GM20431 (cell line): ENCODE results near the gene LPAR3.

Source experiments
- in situ Hi-C: fragments of 300-500 bp; cut with MseI, MboI; formaldehyde crosslinking; loops from one replicate; pipeline ENCODE4 v1.15.0; 2020; ENCODE audit warnings: low sequenced_read_pairs; ENCODE audit not compliant: unreplicated experiment

LPAR3 gene

DNA sequence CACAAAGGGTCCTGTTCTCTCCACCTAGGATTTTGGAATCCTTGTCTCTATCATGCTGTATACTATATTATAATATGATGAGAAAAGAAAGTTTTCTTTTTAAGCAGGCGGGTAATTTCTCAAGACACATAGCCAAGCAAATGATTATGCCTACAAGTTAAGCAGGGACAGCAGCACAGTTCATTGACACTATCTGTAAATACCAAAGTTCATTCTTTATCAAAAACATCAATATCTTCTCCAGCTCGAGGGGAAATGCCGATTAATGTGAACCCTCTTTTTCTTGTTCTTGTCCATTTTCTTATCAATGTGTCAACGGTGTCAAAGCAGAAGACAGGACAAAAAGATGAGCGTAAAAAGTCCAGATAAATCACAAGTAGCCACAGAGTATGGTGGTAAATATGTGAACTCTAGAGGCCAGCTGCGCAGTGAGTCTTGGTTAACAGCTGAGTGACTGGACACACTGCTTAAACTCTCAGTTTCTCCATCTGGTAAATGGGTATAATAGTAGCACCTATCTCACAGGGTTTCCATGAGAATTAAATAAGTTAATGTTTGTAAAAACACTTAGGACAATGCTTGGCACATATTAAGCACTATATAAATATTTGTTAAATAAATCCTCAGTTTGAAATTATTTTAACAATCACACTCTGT is 30.9 kb downstream of the LPAR3 start:
- in situ Hi-C loops, result no loop called here

DNA sequence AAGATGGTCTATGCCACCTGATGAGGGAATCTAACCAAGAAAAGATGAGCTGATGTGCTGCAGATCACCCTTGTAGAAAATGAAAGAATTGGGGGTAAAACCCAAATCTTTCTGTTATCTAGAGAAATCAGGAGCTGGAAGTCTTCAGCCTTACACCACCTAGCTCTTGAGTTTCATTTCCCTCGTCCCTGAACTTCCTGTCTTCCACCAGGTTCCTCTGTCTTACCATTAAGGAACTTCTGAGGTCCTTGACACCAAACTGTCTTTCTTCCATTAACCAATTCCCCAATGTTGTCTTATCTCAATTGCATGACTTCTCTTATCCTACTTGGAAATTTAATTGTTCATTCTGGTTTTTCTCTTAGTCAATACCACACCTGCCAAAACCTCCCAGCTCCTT is 31.5 kb downstream of the LPAR3 start:
- in situ Hi-C loops, result no loop called here

- in situ Hi-C loops, result no loop called here
These were observed 33.1 kb downstream of the LPAR3 start for GRCh38 chr1:84859866-84860265.

DNA sequence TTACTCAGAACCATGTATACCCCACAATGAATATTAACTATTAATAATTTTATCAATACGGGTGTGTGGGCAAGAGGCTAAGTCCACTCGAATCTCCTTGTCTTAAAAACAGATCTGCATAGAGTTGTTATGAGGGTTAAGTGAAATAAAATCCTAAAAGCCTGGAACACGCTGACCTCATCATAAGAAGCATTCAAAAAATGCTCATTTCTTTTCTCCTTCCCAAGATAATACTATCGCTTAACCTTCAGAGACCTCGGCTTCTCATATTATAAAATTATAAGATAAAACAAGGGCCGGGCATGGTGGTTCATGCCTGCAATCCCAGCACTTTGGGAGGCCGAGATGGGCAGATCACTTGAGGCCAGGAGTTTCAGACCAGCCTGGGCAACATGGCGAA is 35.1 kb downstream of the LPAR3 start:
- in situ Hi-C loops, result no loop called here

- in situ Hi-C loops, result no loop called here
These were observed 36.2 kb downstream of the LPAR3 start for GRCh38 chr1:84856726-84857270.

GRCh38 chr1:84855691-84856630 is 37.0 kb downstream of the LPAR3 start:
- in situ Hi-C loops, result no loop called here

GRCh38 chr1:84855168-84855567 is 37.8 kb downstream of the LPAR3 start:
- in situ Hi-C loops, result no loop called here

DNA sequence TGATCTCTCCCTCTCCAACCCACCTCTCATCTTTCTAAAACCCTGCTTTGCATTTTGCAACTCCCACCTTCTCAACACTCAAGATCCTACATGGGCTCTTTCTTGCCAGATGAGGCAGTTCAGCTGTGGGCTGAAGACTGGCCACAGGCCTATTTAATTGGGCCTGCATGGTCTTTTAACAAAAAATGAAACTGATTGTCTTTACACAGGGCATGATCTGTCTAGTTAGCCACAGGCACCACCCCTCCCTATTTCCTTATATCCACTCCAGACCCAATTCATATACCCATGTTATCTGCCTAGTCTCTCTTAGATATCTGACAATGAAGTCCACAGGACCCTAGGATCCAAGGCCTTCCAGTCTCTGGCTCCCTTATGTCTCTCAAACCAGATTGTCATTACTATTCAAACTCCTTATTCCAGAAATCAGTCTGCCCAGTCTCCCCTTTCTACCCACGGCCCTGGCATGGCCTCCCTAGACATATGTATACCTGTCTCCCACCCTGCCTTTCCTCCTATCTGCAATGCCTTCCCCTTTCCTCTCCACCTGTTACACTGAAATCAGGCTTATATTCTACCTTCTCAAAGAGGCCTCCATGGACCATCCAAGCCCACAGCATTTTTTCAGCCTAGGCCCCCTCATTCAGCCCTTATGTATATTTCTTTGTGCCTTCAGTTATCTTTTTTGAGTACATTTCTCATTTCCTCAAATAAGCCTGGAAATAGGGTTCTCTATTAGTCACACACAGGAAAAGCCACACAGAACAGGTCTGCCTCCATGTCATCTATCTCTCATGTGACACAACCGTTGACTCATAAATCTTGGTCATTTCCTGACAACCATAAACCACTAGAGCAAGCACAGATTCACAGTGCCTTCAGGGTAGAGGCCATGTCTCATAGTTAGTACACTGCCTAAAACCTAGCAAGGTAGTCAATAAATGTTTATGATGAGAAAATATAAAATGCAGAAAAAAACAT is 39.0 kb downstream of the LPAR3 start:
- in situ Hi-C loops, result no loop called here

DNA sequence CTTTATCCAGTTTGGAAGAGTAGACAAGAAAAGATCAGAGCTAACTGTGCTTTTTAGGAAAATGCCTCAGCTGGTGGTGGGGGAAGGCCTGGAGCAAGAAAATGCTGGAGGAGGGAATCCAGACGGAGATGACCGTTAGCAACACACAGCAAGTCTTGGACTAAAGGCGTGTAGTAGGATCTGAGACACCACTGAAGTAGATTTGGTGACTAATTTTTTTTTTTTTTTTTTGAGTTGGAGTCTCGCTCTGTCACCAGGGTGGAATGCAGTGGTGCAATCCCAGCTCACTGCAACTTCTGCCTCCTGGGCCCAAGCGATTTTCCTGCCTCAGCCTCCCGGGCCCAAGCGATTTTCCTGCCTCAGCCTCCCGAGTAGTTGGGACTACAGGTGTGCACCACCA is 41.2 kb downstream of the LPAR3 start:
- in situ Hi-C loops, result no loop called here

DNA sequence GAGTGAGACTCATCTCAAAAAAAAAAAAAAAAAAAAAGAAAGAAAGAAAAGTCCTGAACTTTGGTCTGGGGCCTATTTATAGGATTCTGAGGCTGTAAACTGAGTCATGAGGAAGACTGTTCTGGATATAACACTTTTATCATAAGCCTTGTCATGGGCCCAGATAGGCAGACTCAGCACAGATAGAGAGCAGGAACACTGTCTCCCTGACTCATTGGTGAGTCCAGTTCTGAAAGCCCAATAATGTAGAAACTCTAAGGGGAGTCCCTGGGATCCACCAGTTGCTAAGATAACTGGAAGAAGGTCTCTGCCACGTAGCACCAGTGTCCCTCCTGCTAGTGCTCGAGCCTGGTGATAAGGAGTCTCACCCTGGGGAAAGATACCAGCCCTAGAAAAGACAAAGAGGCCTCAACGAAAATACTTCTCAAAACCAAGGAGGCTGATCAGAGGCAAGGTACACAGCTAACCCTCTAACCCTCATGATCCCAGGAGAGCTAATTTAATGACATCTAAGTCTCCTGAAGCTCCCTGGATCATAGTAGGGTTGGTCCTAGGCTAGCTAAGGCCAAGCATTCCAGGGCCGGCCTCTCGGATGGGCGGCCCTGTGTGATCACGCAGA is 43.5 kb downstream of the LPAR3 start:
- in situ Hi-C loops, result no loop called here

DNA sequence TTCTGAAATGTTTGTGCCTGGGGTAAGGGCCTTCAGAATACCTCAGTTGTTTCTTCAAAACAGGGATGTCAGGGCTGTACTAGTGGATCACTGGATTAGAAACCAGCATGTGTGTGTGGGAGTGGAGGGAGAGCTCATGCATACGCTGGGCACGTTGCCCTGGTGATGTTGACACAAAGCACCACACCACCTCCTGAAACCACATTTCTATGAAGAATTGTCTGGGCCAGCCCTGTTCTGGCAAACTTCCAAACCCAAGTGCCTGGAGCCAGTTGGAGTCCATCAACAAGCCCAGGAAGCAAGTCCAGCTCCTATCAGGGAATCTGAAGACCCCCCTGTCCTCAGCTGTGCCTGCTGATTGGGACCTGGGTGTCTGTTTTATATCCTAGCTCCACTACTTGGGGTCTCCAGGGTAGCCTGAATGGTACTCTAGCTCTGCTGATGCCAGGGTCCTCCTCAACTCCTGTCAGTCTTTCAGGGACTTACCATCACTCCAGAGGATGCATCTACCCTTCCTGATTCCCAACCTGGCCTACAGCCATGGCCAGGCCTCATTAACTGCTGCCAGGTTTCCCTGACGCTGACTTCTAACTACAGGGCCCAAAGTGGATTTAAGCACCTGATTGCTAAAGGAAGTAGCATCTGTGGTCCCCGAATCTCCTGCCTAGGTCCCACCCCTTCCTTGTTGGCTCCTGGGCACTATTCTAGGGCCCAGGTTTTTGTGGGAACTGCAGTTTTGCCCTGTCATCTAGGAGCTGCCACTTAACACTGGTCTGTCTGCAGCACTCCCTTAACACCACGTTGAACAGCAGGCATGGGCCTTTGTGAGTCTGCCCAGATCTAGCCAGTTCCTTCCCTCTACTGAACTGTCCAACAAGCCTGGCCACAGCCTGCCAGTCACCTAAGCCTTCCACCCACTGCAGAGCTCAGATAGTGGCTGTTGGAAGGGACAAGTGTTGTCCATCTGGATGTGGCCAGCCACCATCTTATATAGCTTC is 45.5 kb downstream of the LPAR3 start:
- in situ Hi-C loops, result no loop called here

DNA sequence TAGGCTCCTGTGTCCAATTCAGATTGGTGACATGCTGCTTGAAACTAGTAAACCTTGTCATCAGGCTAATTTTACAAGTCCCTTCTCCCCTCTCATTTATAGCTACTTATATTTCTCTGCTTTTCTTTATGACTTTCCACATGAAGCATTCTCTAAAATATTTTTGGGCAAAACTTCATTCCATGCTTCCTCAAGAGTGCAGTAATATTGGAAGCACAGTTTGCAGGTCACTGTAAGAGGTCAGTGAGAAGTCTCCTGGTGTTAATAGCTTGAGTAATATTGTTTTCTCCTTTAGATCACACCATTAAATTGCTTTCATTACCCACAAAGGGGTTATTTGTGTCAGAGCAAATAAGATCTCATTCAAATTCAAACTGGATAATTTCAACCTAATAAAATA is 46.6 kb downstream of the LPAR3 start:
- in situ Hi-C loops, result no loop called here

DNA sequence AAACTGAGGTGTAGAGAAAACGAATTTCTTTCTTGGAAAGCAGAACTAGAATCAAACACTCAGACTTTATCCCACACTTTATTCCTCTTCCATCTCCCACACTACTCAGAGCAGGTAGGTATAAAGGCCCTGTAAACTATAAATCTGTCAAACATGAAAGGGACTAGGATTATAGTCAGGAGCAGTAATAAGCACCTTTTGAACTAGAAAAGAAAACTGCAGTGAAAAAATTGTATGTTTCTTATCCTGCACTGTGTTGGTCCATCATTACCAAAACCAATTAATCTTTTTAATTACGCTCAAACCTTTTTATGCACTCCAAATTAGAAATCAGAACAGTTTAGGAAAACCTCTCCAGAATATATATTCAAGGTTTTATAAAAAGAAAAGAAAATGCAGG is 47.6 kb downstream of the LPAR3 start:
- in situ Hi-C loops, result no loop called here

GRCh38 chr1:84844094-84844493 is 48.9 kb downstream of the LPAR3 start:
- in situ Hi-C loops, result no loop called here

DNA sequence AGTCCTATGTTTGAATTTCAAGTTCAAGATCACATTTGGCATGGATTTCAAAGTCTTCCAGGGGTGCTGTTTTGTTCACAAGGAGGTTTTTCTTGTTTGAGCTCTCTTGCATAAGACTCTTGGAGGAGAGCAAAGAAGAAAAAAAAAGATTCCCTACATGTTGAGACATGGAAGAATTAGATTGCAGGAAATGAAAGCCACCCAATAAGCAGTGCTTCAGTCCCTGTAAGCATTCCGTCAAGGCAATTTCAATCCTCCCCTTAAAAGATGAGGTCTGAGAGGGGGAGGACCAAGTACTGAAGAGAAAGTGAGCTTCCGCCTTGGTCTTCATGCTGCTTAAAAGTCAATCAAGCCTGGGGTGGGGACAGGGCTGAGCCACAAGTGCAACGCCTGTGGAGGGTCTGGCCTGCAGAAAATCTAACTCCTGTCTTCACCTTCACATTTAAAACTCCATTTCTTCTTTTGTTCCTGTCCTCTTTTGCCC is 50.2 kb downstream of the LPAR3 start:
- in situ Hi-C loops, result no loop called here

DNA sequence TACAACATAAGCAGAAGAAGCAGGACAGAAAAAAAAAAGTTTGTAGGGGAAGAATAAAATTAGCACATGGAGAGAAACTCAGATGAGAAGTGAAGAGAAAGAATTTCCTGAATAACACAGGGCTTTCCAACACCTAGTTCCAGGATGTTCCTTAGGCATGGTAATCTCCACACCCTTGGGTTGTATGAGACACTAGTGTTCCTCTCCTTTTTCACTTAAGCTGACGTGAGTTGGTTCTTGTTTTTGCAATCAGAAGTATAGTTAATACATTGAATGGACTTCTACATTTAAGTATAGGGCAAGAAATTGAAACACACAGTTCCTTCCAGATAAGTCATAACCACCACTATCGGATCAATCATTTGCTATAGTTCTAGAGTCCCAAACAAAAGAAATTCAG is 51.0 kb downstream of the LPAR3 start:
- in situ Hi-C loops, result no loop called here

DNA sequence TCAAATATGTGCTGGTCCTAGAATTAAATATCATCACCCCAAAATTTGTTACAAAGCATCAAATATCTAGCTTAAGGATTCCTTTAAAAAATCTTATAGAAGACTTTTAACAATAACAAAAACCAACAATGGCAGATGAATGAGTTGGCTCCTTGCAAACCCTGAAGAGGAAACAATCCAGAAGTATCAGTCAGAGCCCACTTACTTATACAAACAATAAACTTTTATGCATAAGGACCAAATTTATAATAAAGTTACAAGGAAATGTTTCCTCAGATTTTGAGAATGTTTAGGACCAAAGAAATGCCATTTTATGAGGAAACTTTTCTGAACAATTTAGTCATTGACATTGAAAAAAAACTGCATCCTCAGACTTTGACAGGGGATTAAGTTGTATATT is 52.7 kb downstream of the LPAR3 start:
- in situ Hi-C loops, result no loop called here

DNA sequence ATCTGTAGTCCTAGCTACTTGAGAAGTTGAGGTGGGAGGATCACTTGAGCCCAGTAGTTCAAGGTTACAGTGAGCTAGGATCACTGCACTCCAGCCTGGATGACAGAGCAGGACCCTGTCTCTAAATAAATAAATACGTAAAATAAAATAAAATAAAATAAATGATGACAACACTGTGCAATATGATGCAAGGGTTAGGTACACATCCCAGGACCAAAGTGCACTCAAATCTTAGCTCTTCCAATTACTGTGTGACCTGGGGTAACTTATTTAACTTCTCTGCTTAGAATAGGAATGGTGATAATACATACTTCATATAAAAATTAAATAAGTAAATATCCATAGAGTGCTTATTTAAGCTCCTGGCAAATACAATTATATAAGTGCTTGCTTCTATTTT is 53.5 kb downstream of the LPAR3 start:
- in situ Hi-C loops, result no loop called here
